ENCODE results near the gene KCNH3. TPM values are rescaled to one million over a fixed set of nuclear protein-coding genes. Genes with fewer than 3 reads are reported as not detected.

KCNH3 gene
- total and polyA plus RNA-seq, 9 donors = 0.13 to 5.9 (median 0.72) TPM; not detected in 2

DNA sequence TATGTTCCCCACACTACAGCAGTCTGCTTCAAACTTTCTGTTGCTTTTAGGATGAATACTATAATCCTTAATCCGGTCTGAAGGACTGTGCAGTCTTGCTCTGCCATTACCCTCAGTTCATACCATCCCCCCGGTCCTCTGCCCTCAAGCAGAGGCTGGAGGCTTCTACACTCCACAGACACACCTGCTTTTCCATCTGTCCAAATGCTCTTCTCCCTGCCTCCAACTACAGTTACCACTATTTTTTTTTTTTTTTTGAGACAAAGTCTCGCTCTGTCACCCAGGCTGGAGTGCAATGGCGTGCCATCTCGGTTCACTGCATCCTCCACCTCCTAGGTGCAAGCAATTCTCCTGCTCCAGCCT, 19.3 kb upstream of the KCNH3 start:
- H3K4me1 ChIP-seq (ENCODE audit: insufficient read depth) = no peaks in the 10 kb centered on the region
- H3K27me3 ChIP-seq = no peaks in the 10 kb centered on the region
- intact Hi-C loops (cut with DNase I) = loop anchor here (5.0 to 10.0 kb wide), 4 partner anchors 157 to 225 kb away; partner anchors contain the start of genes DNAJC22 (in 2 of the 4) and PRPH (in 2 of the 4)
- no peak overlapping the region for H3K4me3 ChIP-seq
- TF ChIP-seq POLR2A (IDR thresholded peaks at IDR 0.05) (no peak), EP300 (IDR thresholded peaks at IDR 0.05) (no peak)
- TF ChIP-seq, protein P1, sequence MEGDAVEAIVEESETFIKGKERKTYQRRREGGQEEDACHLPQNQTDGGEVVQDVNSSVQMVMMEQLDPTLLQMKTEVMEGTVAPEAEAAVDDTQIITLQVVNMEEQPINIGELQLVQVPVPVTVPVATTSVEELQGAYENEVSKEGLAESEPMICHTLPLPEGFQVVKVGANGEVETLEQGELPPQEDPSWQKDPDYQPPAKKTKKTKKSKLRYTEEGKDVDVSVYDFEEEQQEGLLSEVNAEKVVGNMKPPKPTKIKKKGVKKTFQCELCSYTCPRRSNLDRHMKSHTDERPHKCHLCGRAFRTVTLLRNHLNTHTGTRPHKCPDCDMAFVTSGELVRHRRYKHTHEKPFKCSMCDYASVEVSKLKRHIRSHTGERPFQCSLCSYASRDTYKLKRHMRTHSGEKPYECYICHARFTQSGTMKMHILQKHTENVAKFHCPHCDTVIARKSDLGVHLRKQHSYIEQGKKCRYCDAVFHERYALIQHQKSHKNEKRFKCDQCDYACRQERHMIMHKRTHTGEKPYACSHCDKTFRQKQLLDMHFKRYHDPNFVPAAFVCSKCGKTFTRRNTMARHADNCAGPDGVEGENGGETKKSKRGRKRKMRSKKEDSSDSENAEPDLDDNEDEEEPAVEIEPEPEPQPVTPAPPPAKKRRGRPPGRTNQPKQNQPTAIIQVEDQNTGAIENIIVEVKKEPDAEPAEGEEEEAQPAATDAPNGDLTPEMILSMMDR (IDR thresholded peaks at IDR 0.05) = no peak
- DNase-seq = no peak
- H3K36me3 ChIP-seq = no peaks in the 10 kb centered on the region
- H3K27ac ChIP-seq = no peak overlapping the region
- WGBS, 3 donors = 94 to 99% (median 96%) methylated on average over 5 of the region's 5 CpGs
- H3K9me3 ChIP-seq = no peaks in the 10 kb centered on the region

DNA sequence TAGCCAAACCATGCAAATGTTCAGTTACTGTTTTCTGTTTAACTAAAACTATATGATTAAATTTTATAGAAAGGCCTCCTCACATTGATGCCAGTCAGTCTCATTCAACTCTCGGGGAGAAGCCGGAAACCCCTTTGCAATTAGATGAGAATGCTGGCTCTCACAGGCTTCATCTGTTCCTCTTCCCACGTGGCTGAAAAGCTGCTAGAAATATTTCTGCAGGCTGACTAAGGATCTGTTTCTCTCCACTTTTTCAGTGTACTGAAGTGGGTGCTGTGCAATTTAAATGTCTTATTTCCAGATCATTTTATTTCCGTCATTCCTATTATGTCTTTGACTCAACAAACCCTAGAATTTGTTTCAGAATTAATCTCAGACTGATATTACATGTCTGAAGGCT, 17.4 kb upstream of the KCNH3 start:
- 71 to 80% (median 79%) methylated on average over 4 of the region's 4 CpGs for WGBS, 3 donors
- Histone ChIP-seq H3K27me3 (no peaks in the 10 kb centered on the region), H3K4me3 (no peak overlapping the region), H3K27ac (no peak overlapping the region), H3K36me3 (no peaks in the 10 kb centered on the region), H3K9me3 (no peaks in the 10 kb centered on the region), H3K4me1 (ENCODE audit: insufficient read depth) (no peaks in the 10 kb centered on the region)
- DNase-seq = no peak
- TF ChIP-seq, protein P1 (IDR thresholded peaks at IDR 0.05) = no peak
- TF ChIP-seq POLR2A (IDR thresholded peaks at IDR 0.05) = no peak
- no peak for TF ChIP-seq EP300 (IDR thresholded peaks at IDR 0.05)
- intact Hi-C loops (cut with DNase I) = loop anchor here in 1 of 4 donors (10.0 kb wide), 1 partner anchor 237 kb away; no protein-coding TSS in a partner anchor

DNA sequence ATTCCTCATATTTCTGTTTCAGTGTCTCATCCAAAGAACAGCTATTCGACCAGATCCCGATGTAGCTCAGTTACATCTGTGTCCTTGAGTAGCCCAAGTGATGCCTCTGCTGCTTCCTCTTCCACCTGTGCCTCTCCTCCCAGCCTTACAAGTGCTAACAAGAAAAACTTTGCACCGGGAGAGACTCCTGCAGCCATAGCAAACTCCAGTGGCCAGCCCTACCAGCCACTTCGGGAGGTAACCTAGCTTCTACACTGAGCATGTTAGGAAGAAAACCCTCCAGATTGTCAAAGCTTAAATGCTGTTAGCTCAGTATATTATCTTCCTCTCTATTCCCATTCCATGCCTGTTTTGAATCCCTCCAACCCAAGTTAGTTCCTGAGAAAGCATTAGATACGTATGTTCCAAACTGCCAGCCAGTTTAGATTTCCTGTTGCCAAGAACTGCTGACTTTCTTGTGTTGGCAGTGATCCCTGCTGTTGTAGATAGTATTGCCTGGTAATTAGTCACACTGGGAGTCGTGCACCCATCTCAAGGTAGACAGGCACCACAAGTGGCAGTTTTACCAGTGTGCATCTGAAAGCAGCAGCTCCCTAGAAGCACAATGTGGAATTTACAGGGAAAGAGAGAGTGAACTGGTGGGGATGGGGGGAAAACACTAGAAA, 14.0 kb upstream of the KCNH3 start:
- H3K36me3 ChIP-seq = no peaks in the 10 kb centered on the region
- H3K27ac ChIP-seq = no peak overlapping the region
- no peak for DNase-seq
- H3K9me3 ChIP-seq = no peaks in the 10 kb centered on the region
- no peaks in the 10 kb centered on the region for H3K27me3 ChIP-seq
- H3K4me3 ChIP-seq = no peak overlapping the region
- WGBS, 3 donors = 68 to 80% (median 77%) methylated on average over 6 of the region's 6 CpGs
- no peaks in the 10 kb centered on the region for H3K4me1 ChIP-seq (ENCODE audit: insufficient read depth)
- intact Hi-C loops (cut with DNase I) = loop anchor here in 1 of 4 donors (10.0 kb wide), 1 partner anchor 240 kb away; no protein-coding TSS in a partner anchor
- TF ChIP-seq, protein P1 (IDR thresholded peaks at IDR 0.05) = no peak
- no peak for TF ChIP-seq EP300 (IDR thresholded peaks at IDR 0.05)
- TF ChIP-seq POLR2A (IDR thresholded peaks at IDR 0.05) = no peak

DNA sequence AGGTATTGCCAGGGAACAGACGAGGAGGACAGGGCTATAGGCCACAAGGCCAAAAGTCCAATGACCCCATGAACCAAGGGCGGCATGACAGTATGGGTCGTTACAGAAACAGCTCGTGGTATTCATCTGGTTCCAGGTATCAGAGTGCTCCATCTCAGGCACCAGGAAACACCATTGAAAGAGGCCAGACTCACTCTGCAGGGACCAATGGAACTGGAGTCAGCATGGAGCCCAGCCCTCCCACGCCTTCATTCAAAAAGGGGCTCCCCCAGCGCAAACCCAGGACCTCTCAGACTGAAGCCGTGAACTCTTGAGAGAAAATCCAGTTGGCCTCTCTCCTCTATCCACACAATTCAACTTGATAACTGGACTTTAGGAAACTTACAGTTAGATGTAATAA, 12.9 kb upstream of the KCNH3 start:
- Histone ChIP-seq H3K36me3 (no peaks in the 10 kb centered on the region), H3K4me3 (no peak overlapping the region), H3K27ac (no peak overlapping the region), H3K27me3 (no peaks in the 10 kb centered on the region), H3K4me1 (ENCODE audit: insufficient read depth) (no peaks in the 10 kb centered on the region), H3K9me3 (no peaks in the 10 kb centered on the region)
- WGBS, 3 donors = 85 to 92% (median 88%) methylated on average over 7 of the region's 7 CpGs
- intact Hi-C loops (cut with DNase I) = loop anchor here in 1 of 4 donors (10.0 kb wide), 1 partner anchor 241 kb away; no protein-coding TSS in a partner anchor
- TF ChIP-seq, protein P1 (IDR thresholded peaks at IDR 0.05) = no peak
- TF ChIP-seq POLR2A (IDR thresholded peaks at IDR 0.05) (no peak), EP300 (IDR thresholded peaks at IDR 0.05) (no peak)
- no peak for DNase-seq
